ENCODE data around the gene GPER1. TPM values are rescaled to one million over a fixed set of nuclear protein-coding genes. Genes with fewer than 3 reads are reported as not detected.

The GPER1 gene
- total RNA-seq, 2 donors from 2014 or later: 5.7 to 8.2 TPM

- no peak overlapping the region for H3K4me3 ChIP-seq
- H3K9me3 ChIP-seq: no peaks in the 10 kb centered on the region
- intact Hi-C loops (cut with DNase I): no loop called here
- H3K27me3 ChIP-seq: no peaks in the 10 kb centered on the region
- TF ChIP-seq, protein P1, sequence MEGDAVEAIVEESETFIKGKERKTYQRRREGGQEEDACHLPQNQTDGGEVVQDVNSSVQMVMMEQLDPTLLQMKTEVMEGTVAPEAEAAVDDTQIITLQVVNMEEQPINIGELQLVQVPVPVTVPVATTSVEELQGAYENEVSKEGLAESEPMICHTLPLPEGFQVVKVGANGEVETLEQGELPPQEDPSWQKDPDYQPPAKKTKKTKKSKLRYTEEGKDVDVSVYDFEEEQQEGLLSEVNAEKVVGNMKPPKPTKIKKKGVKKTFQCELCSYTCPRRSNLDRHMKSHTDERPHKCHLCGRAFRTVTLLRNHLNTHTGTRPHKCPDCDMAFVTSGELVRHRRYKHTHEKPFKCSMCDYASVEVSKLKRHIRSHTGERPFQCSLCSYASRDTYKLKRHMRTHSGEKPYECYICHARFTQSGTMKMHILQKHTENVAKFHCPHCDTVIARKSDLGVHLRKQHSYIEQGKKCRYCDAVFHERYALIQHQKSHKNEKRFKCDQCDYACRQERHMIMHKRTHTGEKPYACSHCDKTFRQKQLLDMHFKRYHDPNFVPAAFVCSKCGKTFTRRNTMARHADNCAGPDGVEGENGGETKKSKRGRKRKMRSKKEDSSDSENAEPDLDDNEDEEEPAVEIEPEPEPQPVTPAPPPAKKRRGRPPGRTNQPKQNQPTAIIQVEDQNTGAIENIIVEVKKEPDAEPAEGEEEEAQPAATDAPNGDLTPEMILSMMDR (IDR thresholded peaks at IDR 0.05): no peak
- H3K9ac ChIP-seq (ENCODE audit: low read depth in 2 of 2, low read length in 2 of 2): no peak overlapping the region
- no peak overlapping the region for H3K27ac ChIP-seq
- H3K4me1 ChIP-seq: no peaks in the 10 kb centered on the region
- DNase-seq: no peak
- no peaks in the 10 kb centered on the region for H3K36me3 ChIP-seq
Observed at GRCh38 chr7:1093916-1094508, 6.1 kb downstream of the GPER1 start.

GRCh38 chr7:1094870-1095269, 7.0 kb downstream of the GPER1 start:
- H3K9me3 ChIP-seq: no peaks in the 10 kb centered on the region
- H3K4me3 ChIP-seq: no peak overlapping the region
- no peaks in the 10 kb centered on the region for H3K36me3 ChIP-seq
- DNase-seq: no peak
- no peaks in the 10 kb centered on the region for H3K4me1 ChIP-seq
- no peak overlapping the region for H3K9ac ChIP-seq (ENCODE audit: low read depth in 2 of 2, low read length in 2 of 2)
- H3K27ac ChIP-seq: no peak overlapping the region
- TF ChIP-seq, protein P1 (IDR thresholded peaks at IDR 0.05): no peak
- no peaks in the 10 kb centered on the region for H3K27me3 ChIP-seq
- intact Hi-C loops (cut with DNase I): no loop called here

DNA sequence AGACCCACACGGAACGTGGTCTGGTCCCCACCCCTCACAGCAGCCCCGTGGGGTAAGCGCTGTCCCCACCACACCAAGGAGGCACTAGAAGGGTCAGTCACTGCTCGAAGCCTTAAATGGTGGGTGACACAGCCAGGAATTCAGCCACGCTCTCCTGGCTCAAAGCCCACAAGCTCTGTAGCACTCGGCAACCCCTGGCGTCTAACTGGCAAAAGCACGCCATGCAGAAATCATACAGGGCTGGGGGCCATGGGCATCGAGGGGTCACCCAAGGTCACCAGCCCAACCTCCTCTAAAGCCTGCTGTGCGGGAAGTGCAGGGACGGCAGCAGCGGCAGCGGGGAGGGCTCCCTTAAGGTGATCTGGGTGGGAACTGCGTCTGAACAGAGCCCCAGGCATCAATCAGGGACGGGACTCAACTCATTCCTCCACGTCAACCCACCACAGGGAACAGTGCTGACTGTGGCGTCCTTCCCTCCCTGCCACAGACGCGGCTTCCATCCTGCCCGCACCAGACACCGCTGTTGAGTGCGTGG, 7.8 kb downstream of the GPER1 start:
- Histone ChIP-seq H3K4me1 (no peaks in the 10 kb centered on the region), H3K27ac (no peak overlapping the region), H3K9me3 (no peaks in the 10 kb centered on the region), H3K4me3 (no peak overlapping the region), H3K36me3 (no peaks in the 10 kb centered on the region), H3K9ac (ENCODE audit: low read depth in 2 of 2, low read length in 2 of 2) (no peak overlapping the region), H3K27me3 (no peaks in the 10 kb centered on the region)
- no peak for DNase-seq
- intact Hi-C loops (cut with DNase I): no loop called here
- TF ChIP-seq, protein P1 (IDR thresholded peaks at IDR 0.05): no peak

- DNase-seq: no peak
- Histone ChIP-seq H3K4me1 (no peaks in the 10 kb centered on the region), H3K27ac (no peak overlapping the region)
Observed at GRCh38 chr7:1096156-1097119, 8.5 kb downstream of the GPER1 start.

DNA sequence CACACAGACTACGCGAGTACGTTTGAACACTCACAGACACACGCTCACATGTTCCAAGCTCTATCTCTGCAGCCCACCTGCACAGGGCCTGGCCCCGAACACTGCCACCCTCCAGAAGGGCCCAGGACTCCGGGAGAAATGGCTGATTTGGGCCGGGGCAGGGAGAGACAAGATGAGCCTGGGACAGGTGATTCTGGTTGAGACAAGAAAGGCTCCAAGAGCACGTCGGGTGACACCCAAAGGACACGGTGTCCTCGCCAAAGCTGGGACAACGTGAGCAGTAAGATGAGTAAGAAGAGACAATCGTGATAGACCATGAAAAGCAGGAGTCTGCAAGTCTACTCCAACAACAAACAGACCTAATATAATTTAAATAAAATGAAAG, 9.2 kb downstream of the GPER1 start:
- Histone ChIP-seq H3K9me3 (no peaks in the 10 kb centered on the region), H3K27ac (no peak overlapping the region), H3K9ac (ENCODE audit: low read depth in 2 of 2, low read length in 2 of 2) (no peak overlapping the region), H3K27me3 (no peaks in the 10 kb centered on the region), H3K4me1 (no peaks in the 10 kb centered on the region), H3K4me3 (no peak overlapping the region), H3K36me3 (no peaks in the 10 kb centered on the region)
- intact Hi-C loops (cut with DNase I): no loop called here
- no peak for DNase-seq
- TF ChIP-seq, protein P1 (IDR thresholded peaks at IDR 0.05): no peak

More at GRCh38 chr7:1096156-1097119, 8.5 kb downstream of the GPER1 start:
- intact Hi-C loops (cut with DNase I): no loop called here
- Histone ChIP-seq H3K36me3 (no peaks in the 10 kb centered on the region), H3K9me3 (no peaks in the 10 kb centered on the region), H3K4me3 (no peak overlapping the region), H3K9ac (ENCODE audit: low read depth in 2 of 2, low read length in 2 of 2) (no peak overlapping the region), H3K27me3 (no peaks in the 10 kb centered on the region)
- TF ChIP-seq, protein P1 (IDR thresholded peaks at IDR 0.05): no peak

Measured in colonic mucosa (tissue), 4 donors.